PC-9 (cell line): Measurements from ENCODE around the gene RPS21. TPM values are rescaled to one million over a fixed set of nuclear protein-coding genes. Genes with fewer than 3 reads are reported as not detected.

ENCODE experiments used
- BruUV-seq: library from RNA; stranded (reverse); fragments of 400-500 nt; replicated peaks from 2 replicates; lab custom pipeline; 2021; lab: Mats Ljungman, UMichigan
- CTCF ChIA-PET: fragments of 300-600 bp; sonication (Branson Sonifier 250); formaldehyde crosslinking; loops from one replicate; lab custom pipeline; 2022; ENCODE audit warnings: antibody characterized with exemption; lab: Charles Lee
- POLR2A ChIA-PET: fragments of 300-600 bp; sonication (Branson Sonifier 250); formaldehyde crosslinking; loops from one replicate; lab custom pipeline; 2022; ENCODE audit warnings: antibody characterized with exemption; ENCODE audit not compliant: unreplicated experiment; lab: Charles Lee
- DNase-seq, 2 experiments: peaks; one replicate each; pipeline versions ENCODE4 v3.0.0 to v3.0.0-alpha.2; 2015 to 2022; ENCODE audit warnings: mixed read lengths in 1 of 2
- H2AFZ ChIP-seq: fragments of 200-600 bp; sonication (generic); 2 replicates; pipeline ENCODE4 v1.8.1; 2017; ENCODE audit warnings: antibody characterized with exemption
- H3F3A ChIP-seq: fragments of 200-600 bp; sonication (generic); 2 replicates; pipeline ENCODE4 v1.8.1; 2017; ENCODE audit warnings: antibody characterized with exemption, mild to moderate bottlenecking, low read depth; ENCODE audit not compliant: insufficient read depth
- H3K27ac ChIP-seq: fragments of 200-600 bp; sonication (generic); 2 replicates; pipeline ENCODE4 v1.6.1; 2016; ENCODE audit warnings: mixed run types
- H3K27me3 ChIP-seq: fragments of 200-600 bp; sonication (generic); 2 replicates; pipeline ENCODE4 v1.6.1; 2016; ENCODE audit warnings: low read depth, mixed run types; ENCODE audit not compliant: insufficient read depth
- H3K36me3 ChIP-seq: fragments of 200-600 bp; sonication (generic); 2 replicates; pipeline ENCODE4 v1.6.1; 2016; ENCODE audit warnings: low read depth, mixed run types
- H3K4me1 ChIP-seq: fragments of 200-600 bp; sonication (generic); replicated peaks from 2 replicates; pipeline ENCODE4 v1.6.1; 2016; ENCODE audit warnings: mixed run types; ENCODE audit not compliant: insufficient read depth
- H3K4me2 ChIP-seq: fragments of 200-600 bp; sonication (generic); 2 replicates; pipeline ENCODE4 v1.6.1; 2017; ENCODE audit warnings: mixed run types
- H3K4me3 ChIP-seq: fragments of 200-600 bp; sonication (generic); 2 replicates; pipeline ENCODE4 v1.6.1; 2016; ENCODE audit warnings: mixed run types
- H3K79me2 ChIP-seq: fragments of 200-600 bp; sonication (generic); 2 replicates; pipeline ENCODE4 v1.6.1; 2017; ENCODE audit warnings: low read depth, mixed run types
- H3K9me2 ChIP-seq: fragments of 200-600 bp; sonication (generic); 2 replicates; pipeline ENCODE4 v1.8.1; 2017; ENCODE audit warnings: mild to moderate bottlenecking; ENCODE audit not compliant: insufficient read depth
- H3K9me3 ChIP-seq: fragments of 200-600 bp; sonication (generic); 2 replicates; pipeline ENCODE4 v1.8.1; 2016; ENCODE audit warnings: low read depth; ENCODE audit not compliant: insufficient read depth
- H4K20me1 ChIP-seq: fragments of 200-600 bp; sonication (generic); 2 replicates; pipeline ENCODE4 v1.8.1; 2017; ENCODE audit not compliant: insufficient read depth
- EZH2 ChIP-seq: fragments of 200-600 bp; sonication (generic); IDR thresholded peaks from 2 replicates; pipeline ENCODE4 v1.8.0; 2017; ENCODE audit warnings: antibody characterized with exemption, low read depth
- intact Hi-C: fragments of 100-400 bp; cut with micrococcal nuclease; formaldehyde crosslinking; loops from one replicate; pipeline ENCODE4 v1.10.0; 2022; ENCODE audit not compliant: unreplicated experiment
- total RNA-seq: library from RNA; stranded (reverse); gene quantifications from 2 replicates; pipeline ENCODE4 v1.2.3, GENCODE V29; 2021
- TF ChIP-seq, protein P1 (sequence below): fragments of 200-600 bp; sonication (generic); conservative IDR thresholded peaks from 2 replicates; pipeline ENCODE4 v1.6.1; 2017; ENCODE audit warnings: mixed run types, antibody characterized with exemption, mild to moderate bottlenecking, moderate library complexity

The RPS21 gene
- total RNA-seq, 1 experiment from 2014 or later, result 2,275 TPM

DNA sequence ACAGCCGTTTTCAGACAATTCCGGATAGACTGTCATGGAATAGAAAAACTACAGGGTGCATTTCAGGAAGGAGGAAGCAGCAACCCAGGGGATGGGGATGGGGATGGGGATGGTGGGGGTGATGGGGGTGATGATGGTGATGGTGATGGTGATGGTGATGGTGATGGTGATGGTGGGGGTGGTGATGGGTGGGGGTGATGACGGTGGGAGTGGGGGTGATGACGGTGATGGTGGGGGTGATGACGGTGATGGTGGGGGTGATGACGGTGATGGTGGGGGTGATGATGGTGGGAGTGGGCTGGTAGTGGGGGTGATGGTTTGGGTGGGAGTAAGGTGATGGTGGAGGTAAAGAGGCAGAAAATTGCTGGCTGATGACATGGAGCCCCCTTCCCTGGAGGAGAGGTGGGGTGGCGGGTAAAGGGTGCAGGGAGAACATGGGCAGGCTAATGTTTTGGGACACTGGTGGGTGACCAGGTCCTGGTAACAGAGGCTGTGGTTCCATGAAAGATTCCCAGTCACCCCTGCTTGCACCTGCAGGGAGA lies 37.3 kb upstream of the RPS21 start:
- peaks cover 50% of the 10 kb centered on the region for H3K4me1 ChIP-seq
- no TSS peak for BruUV-seq
- no peaks in the 10 kb centered on the region for H3K9me2 ChIP-seq
- H3K4me2 ChIP-seq, result peak overlapping the region; percentile 67
- no peak for DNase-seq
- peak overlapping the region; percentile 87 for H3K27ac ChIP-seq
- no peaks in the 10 kb centered on the region for H3K27me3 ChIP-seq
- intact Hi-C loops, result loop anchor here (1.0 to 2.0 kb wide), 5 partner anchors 10 to 43 kb away; no protein-coding TSS in a partner anchor
- H3K9me3 ChIP-seq, result no peaks in the 10 kb centered on the region
- ChIA-PET POLR2A (interaction anchor here (0.5 to 1.8 kb wide), 12 partner anchors 9 to 588 kb away, joined by 3 to 41 read pairs (median 8); partner anchors contain the start of genes GID8 and RPS21), CTCF (interaction anchor here (0.7 to 1.3 kb wide), 7 partner anchors 10 to 33 kb away, joined by 3 to 18 read pairs (median 4); no protein-coding TSS in a partner anchor)
- no peak overlapping the region for H3K4me3 ChIP-seq
- no peak overlapping the region for H2AFZ ChIP-seq
- TF ChIP-seq, protein P1, sequence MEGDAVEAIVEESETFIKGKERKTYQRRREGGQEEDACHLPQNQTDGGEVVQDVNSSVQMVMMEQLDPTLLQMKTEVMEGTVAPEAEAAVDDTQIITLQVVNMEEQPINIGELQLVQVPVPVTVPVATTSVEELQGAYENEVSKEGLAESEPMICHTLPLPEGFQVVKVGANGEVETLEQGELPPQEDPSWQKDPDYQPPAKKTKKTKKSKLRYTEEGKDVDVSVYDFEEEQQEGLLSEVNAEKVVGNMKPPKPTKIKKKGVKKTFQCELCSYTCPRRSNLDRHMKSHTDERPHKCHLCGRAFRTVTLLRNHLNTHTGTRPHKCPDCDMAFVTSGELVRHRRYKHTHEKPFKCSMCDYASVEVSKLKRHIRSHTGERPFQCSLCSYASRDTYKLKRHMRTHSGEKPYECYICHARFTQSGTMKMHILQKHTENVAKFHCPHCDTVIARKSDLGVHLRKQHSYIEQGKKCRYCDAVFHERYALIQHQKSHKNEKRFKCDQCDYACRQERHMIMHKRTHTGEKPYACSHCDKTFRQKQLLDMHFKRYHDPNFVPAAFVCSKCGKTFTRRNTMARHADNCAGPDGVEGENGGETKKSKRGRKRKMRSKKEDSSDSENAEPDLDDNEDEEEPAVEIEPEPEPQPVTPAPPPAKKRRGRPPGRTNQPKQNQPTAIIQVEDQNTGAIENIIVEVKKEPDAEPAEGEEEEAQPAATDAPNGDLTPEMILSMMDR, result no peak
- no peak for TF ChIP-seq EZH2
- H4K20me1 ChIP-seq, result peaks cover 41% of the 10 kb centered on the region
- H3F3A ChIP-seq, result peaks cover 82% of the 10 kb centered on the region
- H3K36me3 ChIP-seq, result peaks cover 40% of the 10 kb centered on the region
- peaks cover 78% of the 10 kb centered on the region for H3K79me2 ChIP-seq

- peak overlapping the region; percentile 12; the same call in 1 of the 2 replicates for H3K4me3 ChIP-seq
- POLR2A ChIA-PET, result interaction anchor here (0.5 to 1.8 kb wide), 12 partner anchors 9 to 588 kb away, joined by 3 to 41 read pairs (median 6); partner anchors contain the start of genes GID8 and RPS21
- H3K4me1 ChIP-seq, result peaks cover 55% of the 10 kb centered on the region
Measured at GRCh38 chr20:62350098-62350628, 36.7 kb upstream of the RPS21 start.

More at GRCh38 chr20:62350098-62350628, 36.7 kb upstream of the RPS21 start:
- BruUV-seq, result no TSS peak
- H3K79me2 ChIP-seq, result peaks cover 84% of the 10 kb centered on the region
- H3F3A ChIP-seq, result peaks cover 83% of the 10 kb centered on the region
- H3K9me2 ChIP-seq, result no peaks in the 10 kb centered on the region
- H3K9me3 ChIP-seq, result no peaks in the 10 kb centered on the region
- DNase-seq, result peak; percentile 97 to 99
- peak overlapping the region; percentile 67 for H3K4me2 ChIP-seq
- peaks cover 41% of the 10 kb centered on the region for H4K20me1 ChIP-seq
- H3K36me3 ChIP-seq, result peaks cover 37% of the 10 kb centered on the region
- peak overlapping the region; percentile 87 for H3K27ac ChIP-seq
- no peaks in the 10 kb centered on the region for H3K27me3 ChIP-seq
- intact Hi-C loops, result loop anchor here (1.0 to 2.0 kb wide), 5 partner anchors 9 to 44 kb away; no protein-coding TSS in a partner anchor
- CTCF ChIA-PET, result interaction anchor here (0.7 to 1.3 kb wide), 7 partner anchors 9 to 32 kb away, joined by 3 to 18 read pairs (median 4); no protein-coding TSS in a partner anchor
- H2AFZ ChIP-seq, result no peak overlapping the region
- TF ChIP-seq, protein P1, result no peak
- TF ChIP-seq EZH2, result no peak
